ENCODE data around the gene AHNAK.

AHNAK gene

GRCh38 chr11:62431171-62431901, 115.3 kb downstream of the AHNAK start:
- DNase-seq: no peak

DNA sequence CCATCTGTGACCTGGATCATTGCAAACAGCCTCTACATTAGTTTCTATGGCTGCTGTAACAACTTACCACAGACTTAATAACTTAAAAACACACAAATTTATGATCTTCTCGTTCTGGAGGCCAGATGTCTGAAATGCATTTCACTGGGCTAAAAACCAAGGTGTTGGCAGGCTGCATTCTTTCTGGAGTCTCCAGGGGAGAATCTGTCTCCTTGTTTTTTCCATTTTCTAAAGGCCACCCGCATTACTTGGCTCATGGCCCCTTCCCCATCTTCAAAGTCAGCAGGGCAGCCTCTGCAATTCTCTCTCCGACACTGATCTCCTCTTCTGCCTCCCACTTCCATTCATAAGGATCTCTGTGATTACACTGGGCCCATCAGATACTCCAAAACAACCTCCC, 116.2 kb downstream of the AHNAK start:
- DNase-seq: no peak

GRCh38 chr11:62428871-62429560, 117.6 kb downstream of the AHNAK start:
- no peak for DNase-seq

DNA sequence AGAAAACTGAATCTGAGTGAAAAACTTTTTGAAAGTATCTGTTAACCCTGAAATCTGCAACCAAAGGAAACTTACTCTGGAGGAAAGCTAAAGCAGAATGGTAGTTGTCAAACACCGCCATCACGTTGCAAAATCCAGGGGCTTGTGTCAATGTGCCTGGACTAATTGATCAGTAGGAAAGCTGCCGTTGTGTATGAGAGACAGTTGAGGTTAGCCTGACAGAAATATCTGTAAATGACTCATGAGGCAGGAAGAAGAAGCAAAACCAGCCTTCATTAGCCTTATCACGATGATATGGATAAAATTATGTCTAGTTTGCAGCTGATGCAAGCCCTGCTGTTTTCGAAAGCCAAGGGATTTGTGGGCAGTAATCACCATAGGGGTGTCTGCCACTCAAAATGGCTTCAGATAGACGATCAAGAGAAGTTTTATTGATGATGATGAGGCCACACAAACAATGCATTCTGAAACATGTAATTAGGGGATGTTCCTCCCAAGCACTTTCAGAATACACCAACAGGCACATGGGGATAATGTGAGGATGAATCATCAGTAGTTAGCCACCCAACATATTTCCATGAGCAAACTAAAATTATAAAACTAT, 118.9 kb downstream of the AHNAK start:
- peak; percentile 82 to 83 for DNase-seq

DNA sequence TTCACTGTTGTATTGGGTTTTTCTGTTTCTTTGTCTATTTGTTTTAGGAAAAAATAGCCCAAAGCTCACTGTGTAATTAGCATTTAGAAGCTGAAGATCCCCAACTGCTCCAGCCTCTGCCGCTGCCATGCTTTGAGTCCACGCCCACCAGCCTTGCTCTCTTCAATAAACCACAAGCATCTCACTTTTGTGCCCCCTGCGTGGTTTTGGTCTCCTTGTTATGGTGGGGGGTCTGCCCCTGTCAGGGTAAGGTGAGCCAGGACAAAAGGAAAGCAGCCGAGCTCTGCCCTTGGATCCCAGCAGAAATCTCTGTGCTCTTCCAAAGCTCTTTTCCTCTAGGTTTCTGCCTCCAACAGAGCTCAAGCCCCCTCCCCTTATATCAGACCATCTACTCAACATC, 123.6 kb downstream of the AHNAK start:
- no peak for DNase-seq

- DNase-seq: no peak
Measured at GRCh38 chr11:62421996-62422395, 124.6 kb downstream of the AHNAK start.

GRCh38 chr11:62420882-62421281, 125.7 kb downstream of the AHNAK start:
- no peak for DNase-seq

DNA sequence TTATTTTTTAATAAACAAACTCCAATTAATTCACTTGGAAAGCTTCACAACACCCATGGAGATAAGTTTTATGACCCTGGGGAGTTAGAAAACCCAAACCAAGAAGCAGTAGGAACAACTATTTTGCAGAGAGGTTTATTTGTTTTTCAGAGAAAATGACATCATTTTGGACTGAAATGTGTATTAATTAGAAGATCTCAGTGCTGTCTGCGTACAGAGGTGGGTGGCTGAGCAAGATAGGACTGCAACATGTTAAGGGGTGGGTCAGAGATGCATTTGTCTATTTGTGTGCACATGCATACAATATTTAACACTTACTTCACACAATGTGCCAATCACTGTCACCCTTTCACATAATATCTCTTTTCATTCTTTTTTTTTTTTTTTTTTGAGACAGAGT, 126.7 kb downstream of the AHNAK start:
- no peak for DNase-seq

GRCh38 chr11:62419314-62419929, 127.2 kb downstream of the AHNAK start:
- DNase-seq: no peak

- no peak for DNase-seq
Measured at GRCh38 chr11:62418733-62419132, 127.9 kb downstream of the AHNAK start, which contains the start of gene SCGB1A1. Gene SCGB1A1, plus strand, starts transcription at chr11:62419033. Its CDS starts 63 bp downstream, at chr11:62419096.

GRCh38 chr11:62418136-62418535, 128.5 kb downstream of the AHNAK start:
- no peak for DNase-seq

- DNase-seq: no peak
Measured at GRCh38 chr11:62416596-62416995, 130.0 kb downstream of the AHNAK start.

DNA sequence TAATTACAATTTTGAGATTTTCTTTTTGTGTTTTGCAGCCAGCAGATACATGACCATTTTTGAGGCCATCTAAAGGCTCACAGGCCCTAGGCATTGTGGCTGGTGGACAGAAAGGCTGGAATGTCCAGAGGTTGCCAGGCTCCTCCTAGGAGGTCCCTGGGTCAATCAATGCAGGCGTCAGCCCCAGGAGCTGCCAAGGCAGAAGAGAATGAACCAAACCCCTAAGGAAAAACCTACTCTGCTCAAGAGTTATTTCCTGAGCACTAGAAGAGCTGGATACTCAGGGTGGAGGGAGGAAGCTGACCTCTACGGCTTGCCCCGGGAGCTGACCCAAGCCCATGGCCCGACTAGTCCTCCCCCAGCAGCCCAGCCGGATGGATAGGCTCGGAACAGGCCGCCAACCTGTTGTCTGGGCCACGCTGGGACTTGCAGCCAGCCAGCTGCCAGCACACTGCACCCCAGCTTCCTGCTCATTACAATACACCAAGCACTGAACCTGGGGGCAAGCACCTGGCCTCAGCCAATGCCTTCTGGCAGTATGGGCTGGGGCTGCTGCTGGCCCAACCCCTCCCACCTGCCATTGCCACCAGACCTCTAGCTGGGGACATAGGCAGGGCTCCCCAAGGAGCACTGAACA, 133.4 kb downstream of the AHNAK start:
- no peak for DNase-seq

- no peak for DNase-seq
Measured at GRCh38 chr11:62411524-62411923, 135.1 kb downstream of the AHNAK start.

- no peak for DNase-seq
Measured at GRCh38 chr11:62410972-62411371, 135.6 kb downstream of the AHNAK start.

DNA sequence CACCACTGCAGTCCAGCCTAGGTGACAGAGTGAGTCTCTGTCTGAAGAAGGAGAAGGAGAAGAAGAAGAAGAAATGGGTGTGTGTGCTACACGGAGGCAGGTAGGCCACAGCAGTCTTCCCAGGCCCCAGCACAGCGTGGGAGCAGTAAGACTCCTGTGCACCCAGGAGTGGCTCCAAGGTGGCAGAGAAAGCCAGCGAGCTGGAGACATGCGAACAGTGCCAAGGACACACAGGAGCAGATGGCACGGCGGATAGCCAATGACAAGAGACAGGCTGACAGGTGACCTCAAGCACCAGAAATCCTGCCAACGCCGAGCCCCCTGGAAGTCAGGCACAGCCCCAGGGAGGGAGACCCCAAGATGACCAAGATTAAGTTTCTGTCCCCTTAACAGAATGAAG, 136.8 kb downstream of the AHNAK start:
- DNase-seq: no peak

GRCh38 chr11:62406034-62406433, 140.6 kb downstream of the AHNAK start:
- DNase-seq: no peak

- no peak for DNase-seq
Measured at GRCh38 chr11:62404901-62405300, 141.7 kb downstream of the AHNAK start.

GRCh38 chr11:62404435-62404834, 142.2 kb downstream of the AHNAK start:
- DNase-seq: no peak

DNA sequence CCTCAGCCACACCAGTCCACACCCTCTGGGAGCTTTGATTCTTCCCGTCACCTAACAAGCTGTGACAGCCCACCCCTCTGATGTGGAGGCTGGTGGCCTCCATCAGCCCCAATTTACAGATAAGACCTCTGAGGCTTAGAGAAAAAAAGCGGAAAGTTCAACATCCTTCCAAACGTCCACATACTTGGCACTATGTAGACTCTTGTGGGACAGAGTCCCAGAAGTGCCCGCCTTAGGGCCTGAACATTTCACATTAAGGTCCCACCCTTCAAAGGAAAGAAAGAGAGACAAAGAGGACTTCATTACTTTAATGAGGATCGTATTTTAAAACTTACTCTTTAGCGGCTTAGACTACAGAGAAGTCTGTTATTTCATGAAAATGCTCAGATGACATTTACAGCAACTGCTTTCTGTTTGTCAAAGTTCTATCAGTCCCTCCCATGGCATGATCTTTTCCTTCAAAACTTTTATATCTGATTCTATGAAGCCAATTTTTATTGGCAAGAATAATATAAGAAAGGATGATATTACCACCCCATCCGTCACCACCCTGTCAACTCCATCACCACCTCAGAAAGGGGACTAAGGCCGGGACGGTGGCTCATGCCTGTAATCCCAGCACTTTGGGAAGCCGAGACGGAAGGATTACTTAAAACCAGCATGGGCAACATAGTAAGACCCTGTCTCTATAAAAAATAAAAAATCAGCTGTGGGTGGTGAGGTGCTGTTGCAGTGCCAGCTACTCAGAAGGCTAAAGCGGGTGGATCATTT, 143.5 kb downstream of the AHNAK start:
- DNase-seq: no peak

DNA sequence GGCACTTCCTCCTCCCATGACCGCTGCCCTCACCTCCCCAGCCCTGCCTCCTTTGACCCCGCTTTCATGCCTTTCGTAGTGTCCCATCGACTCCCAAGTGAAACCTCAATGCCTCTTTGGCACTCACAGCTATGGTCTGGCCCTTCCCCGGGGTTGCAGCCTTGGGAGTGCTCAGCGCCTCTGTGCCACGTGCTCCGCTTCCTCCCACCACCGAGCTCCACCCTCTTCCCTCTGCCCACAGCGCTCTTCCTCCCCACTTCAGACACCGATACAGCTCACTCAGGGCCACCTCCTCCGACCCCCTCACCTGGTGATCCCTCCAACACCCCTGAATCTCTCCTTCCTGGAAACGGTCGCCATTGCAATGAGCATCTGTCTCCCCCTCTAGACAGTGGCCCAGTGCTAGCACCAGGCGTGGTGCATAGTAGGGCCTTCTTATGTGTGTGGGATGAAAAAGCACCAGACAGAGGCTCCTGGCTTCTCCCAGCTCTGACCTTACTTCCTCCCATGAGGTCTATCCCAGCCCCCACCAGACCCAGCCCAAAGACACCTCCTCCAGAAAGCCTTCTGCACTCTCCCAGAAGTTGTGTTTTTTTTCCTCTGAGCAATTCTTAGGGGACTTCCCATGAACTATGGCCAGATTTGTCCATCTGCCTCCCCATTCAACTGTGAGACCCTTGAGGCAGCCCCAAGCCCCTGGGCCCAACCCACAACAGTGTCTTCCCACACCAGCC, 144.2 kb downstream of the AHNAK start:
- DNase-seq: peak; percentile 53 to 78

Data from inflammatory macrophage (primary cell).